ENCODE measurements around the gene EFEMP1.
"Not testable (repeated sequence)": the region's sequence is repeated elsewhere in the genome, so short reads cannot be mapped to it uniquely, and the experiment has no call there.

The EFEMP1 gene

GRCh38 chr2:55862673-55863390 is 60.8 kb downstream of the EFEMP1 start:
- FAIRE-seq: no peak

DNA sequence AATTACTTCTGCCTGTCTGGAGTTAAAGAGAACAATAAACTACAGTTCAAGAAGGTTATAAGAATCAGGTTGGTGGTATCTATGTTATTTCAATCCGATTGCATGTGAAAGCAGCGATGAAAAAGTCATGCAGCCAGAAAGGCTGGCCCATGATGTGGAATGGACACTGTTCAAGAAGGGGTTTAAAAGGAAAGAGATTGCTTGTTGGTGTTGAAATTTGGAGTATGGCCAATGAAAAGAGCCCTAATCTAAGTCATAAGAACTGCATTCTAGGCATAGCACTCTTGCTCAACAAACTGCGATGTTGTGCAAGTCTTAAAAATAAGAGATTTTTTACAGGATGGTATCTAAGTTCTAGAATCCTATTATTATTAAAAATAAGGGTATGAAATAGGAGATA is 61.3 kb downstream of the EFEMP1 start:
- FAIRE-seq: no peak

DNA sequence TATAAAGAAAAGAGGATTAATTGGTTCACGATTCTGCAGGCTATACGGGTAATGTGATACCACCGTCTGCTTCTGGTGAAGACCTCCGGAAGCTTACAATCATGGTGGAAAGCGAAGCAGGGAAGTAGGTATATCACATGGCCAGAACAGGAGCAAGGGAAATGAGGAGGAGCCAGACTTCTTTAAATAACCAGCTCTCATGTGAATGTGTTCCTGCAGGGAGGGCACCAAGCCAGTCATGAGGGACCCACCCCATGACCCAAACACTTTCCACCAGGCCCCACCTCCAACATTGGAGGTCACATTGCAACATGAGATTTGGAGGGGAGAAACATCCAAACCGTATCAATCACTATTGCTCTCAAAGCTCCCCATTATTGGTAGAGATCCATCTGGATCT is 61.8 kb downstream of the EFEMP1 start:
- no peak for FAIRE-seq

DNA sequence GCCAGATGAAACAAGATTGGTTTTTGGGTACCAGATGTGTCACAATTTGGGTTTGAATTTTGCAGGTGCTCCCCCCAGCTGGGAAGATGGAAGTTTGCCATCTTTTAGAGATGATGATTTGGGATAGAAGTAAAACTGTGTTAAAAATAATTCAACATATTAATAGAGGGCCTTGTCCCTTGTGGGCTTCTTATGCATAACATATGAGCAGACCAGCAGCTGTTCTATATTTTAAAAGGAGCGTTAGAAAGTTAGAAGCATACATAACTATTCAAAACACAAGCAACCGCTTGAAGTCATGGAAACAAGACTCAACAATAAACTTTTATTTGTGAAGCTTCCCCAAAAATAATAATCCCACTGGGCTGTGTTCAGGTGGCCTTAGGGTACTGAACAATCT is 62.8 kb downstream of the EFEMP1 start:
- no peak for FAIRE-seq

- FAIRE-seq: no peak
Measured at GRCh38 chr2:55859875-55860274, 63.7 kb downstream of the EFEMP1 start.

DNA sequence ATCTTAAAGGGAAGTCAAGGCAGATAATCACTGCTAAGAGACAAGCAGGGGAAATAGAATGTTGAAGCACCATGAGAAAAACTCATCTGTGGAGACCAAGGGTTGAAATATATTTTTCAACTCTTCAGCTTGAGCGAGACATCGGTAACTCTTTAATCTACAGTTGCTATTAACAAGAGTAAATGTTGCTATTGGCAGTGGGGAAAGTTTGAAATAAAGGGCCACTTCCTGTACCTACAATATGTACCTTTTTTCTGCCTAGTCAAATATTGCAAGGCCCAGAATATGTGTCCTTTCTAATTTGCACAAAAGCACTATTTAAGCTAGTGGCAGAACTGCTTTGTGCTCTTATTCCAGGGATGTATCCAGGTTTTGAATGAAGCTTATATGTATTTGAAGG is 65.8 kb downstream of the EFEMP1 start:
- no peak for FAIRE-seq

- no peak for FAIRE-seq
Measured at GRCh38 chr2:55856936-55857335, 66.6 kb downstream of the EFEMP1 start.

GRCh38 chr2:55848096-55848495 is 75.5 kb downstream of the EFEMP1 start:
- FAIRE-seq: no peak

- peak; percentile 41 for FAIRE-seq
Measured at GRCh38 chr2:55846426-55846825, 77.2 kb downstream of the EFEMP1 start.

DNA sequence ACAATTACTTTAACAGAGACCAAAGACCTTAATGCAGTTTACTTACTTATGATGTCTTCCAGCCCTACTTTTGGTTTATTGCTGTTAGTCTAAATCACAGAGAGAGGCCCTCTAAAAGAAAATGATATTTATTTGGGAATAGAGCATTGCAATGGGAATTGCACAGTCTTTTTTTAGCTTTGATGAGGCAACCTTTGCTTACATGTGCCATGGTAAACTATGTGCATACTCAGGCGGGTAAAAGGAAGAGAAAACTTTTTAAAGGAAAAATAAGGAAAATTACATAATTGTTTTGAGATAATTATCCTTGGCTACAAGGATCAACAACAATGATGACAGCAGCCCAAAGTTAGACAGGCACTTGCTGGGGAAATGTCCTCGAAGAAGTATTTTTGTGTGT is 78.6 kb downstream of the EFEMP1 start:
- no peak for FAIRE-seq

- no peak for FAIRE-seq
Measured at GRCh38 chr2:55843994-55844345, 79.6 kb downstream of the EFEMP1 start.

DNA sequence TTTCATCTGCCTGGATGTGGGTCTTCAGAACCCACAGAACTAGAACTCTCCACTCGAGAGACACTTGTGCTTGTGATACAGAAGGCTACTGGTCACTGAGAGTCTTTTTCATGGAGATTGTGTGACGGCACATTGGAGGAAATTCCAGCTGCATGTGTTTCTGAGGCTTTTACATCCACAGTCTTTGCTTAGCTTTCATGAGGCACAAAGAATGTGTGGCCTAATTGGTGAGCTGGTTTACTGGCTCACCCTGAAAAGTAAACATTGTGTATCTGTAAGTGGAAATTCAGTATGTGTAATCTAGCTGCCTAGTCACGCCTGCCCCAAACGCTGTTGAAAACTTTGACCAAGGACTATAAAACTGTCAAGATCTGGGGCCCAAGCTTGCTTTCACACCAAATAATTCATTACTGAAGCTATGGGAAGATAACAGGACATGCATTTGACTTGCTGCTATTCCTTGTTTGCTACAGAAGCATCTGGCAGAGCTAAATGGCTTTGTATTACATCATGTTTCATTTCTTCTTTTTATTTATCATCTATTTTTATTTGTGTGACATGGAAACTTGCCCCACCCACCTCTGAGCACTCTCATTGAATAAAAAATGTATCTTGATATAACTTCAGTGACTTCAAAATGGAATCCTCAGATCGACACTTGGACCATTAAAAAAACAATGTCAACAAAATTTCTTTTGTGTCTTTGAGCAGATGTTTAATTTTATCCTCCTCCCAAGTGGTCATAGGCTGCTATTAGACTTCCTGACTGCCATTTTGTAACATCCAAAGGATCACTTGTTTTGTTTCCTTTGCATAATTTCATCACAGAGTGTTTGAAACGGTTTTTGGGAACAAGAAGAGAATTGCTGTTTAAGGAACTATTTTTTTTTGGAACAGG is 80.2 kb downstream of the EFEMP1 start:
- no peak for FAIRE-seq

- FAIRE-seq: no peak
Measured at GRCh38 chr2:55842046-55842445, 81.5 kb downstream of the EFEMP1 start.

- FAIRE-seq: no peak
Measured at GRCh38 chr2:55840460-55840859, 83.1 kb downstream of the EFEMP1 start.

DNA sequence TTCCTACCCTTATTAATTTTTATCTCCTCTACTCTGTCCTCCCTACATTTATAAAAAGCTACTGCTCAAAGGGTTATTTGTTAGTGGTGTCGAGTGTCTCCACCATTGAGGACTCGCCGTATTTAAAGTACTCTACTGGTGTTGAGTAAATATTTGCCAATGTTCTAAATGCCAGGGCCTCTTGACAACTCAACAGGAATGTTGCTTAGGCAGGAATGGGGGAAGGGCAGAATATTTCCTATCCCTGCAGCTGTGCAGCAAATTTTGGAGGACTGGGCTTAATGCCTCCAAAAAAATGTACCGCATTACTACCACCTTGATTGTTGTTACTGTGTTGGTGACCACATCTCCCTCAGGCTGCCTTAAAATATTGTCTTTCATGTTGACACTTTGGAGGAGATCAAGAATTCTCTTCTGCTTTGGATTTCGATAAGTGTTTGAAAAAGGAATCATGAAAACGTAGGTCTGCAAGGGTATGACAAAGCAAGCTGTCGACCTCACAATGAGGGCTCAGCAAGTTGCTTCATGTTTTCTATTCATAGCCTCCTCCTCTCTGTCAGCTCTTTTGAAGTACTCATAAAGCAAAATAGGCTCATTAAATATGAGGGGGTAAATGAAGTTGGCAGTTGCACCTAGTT is 84.3 kb downstream of the EFEMP1 start:
- FAIRE-seq: no peak

DNA sequence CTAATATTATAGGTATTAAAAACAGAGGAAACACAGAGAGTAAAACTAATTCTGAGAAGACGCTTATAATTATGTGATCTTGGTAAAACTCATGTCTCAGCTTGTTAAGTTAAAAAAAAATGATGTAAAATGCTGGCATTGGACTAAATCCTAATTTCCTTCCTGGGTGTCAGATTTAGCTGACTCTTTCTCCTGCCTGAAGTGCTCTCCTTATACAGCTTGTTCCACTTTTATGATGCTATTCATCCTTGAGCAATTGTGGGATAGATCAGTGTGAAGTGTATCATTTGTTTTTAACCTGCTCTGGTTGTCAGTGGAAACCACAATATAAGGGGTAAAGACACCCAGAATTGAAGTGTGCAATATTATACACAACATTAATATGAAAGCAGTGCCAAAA is 84.9 kb downstream of the EFEMP1 start:
- no peak for FAIRE-seq

- FAIRE-seq: not testable (repeated sequence)
Measured at GRCh38 chr2:55838117-55838516, 85.5 kb downstream of the EFEMP1 start.

DNA sequence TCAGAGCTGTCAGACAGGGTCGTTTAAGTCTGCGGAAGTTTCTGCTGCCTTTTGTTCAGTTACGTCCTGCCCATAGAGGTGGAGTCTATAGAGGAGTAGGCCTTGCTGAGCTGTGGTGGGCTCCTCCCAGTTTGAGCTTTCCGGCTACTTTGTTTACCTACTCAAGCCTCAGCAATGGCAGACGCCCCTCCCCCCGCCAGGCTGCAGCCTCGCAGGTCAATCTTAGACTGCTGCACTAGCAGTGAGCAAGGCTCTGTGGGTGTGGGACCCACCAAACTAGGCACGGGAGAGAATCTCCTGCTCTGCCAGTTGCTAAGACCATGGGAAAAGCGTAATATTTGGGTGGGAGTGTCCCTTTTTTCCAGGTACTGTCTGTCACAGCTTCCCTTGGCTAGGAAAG is 86.5 kb downstream of the EFEMP1 start:
- FAIRE-seq: no peak

- FAIRE-seq: not testable (repeated sequence)
Measured at GRCh38 chr2:55831671-55832410, 91.7 kb downstream of the EFEMP1 start.

GRCh38 chr2:55827855-55828254 is 95.7 kb downstream of the EFEMP1 start:
- no peak for FAIRE-seq

DNA sequence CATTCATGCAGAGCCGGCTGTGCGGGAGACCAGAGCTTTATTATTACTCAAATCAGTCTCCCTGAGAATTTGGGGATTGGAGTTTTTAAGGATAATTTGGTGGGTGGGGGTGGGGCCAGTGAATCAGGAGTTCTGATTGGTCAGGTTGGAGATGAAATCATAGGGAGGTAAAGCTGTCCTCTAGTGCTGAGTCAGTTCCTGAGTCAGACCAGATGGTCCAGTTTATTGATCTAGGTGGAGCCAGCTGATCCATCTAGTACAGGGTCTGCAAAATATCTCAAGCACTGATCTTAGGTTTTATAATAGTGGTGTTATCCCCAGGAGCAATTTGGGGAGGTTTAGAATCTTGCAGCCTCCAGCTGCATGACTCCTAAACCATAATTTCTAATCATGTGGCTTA is 96.2 kb downstream of the EFEMP1 start:
- FAIRE-seq: not testable (repeated sequence)

DNA sequence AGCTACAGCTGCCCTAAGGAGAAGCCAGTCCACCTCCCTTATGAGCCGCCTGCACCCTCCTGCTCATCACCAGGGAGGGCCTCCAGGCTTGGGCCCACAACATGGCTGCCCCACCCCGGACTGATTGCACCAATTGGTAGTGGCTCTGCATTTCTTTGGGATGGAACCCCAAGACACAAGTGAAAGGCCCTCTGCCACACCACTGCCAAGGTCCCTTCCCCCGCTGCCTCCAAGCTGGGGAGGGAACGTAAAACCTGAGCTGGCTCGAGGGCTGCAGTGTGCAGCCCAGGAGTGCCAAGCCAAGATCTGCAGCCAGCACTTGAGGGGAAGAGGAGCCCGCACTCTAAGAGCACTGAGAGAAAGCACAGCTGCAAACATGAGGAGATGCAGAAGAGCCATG is 97.3 kb downstream of the EFEMP1 start:
- FAIRE-seq: no peak

DNA sequence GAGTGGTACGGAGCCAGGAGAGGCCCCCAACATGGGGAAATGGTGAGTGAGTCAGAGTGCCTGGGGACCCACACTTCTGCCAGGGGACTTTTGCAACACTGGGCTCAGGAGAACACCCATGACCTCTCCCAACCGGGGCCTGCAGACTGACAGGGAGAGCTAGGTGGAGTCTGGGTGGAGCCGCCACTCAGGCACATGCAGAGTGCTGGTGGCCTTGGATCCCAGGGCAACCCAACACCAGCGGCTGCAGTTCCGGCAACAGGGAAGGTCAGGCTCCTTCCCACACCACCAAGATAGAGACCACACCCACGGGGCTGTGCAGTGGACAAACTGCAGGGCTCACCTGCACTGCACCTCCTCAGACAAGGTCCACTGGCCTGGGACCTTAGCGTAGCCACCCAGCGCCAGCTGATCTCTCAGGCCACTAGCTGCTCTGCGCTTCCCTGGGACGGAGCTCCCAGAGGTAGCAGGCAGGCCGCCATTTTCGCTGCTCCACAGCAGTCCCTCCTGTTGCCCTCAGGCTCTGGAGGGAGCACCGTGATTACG is 99.0 kb downstream of the EFEMP1 start:
- FAIRE-seq: no peak

Data from colon (tissue), 2 donors.